Measurements from ENCODE around the gene SPN.
"Not testable (repeated sequence)": the region's sequence is repeated elsewhere in the genome, so short reads cannot be mapped to it uniquely, and the experiment has no call there.

Gene SPN

DNA sequence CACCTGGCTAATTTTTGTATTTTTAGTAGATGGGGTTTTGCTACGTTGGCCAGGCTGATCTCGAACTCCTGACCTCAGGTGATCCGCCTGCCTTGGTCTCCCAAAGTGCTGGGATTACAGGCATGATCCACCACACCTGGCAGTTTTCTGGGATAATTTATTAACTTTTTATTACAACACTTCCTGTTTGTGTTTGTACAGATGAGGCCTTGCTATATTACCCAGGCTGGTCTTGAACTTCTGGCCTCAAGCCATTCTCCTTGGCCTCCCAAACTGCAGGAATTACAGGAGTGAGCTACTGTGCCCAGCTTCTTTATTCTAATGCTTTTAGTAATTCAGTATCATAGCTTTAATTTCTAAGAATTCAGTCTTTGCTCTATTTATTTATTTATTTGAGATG is 16.1 kb upstream of the SPN start:
- no peak for DNase-seq (ENCODE audit: low spot score)

DNA sequence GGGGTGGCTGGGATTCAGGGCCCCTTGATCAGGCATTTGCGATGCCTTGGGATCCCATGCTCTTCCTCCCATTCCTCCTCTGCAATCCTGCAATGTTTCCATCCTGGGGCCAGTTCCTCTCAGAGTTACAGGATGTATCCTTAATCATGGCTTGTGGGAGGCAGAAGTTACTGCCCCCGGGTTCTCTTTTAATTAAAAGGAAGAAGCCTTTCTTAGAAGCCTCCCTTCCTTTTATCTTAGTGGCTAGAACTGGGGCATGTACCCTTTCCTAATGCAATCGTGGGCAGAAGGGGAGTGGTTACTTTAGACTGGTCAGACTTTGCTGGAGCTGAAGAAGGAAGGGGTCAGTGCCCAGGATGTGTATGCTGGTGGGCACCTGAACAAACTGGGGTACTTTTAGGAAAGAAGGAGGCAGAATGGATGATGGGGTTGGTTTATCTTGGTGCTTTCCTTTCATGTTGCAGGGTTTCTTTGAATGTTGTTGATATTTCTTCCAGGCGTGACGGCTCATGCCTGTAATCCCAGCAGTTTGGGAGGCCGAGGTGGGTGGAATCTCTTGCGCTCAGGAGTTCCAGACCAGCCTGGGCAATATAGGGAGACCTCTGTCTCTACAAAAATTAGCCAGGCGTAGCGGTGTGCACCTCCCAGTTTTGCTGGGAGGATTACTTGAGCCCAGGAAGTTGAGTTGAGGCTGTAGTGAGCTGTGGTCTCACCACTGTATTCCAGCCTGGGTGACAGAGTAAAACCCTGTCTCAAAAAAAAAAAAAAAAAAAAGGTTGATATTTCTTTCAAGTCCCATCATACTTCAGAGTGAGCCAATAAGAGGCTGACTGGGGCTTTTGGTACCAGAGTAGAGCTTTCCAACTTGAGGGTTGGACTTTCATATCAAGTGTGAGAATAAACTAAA is 13.2 kb upstream of the SPN start:
- no peak for DNase-seq (ENCODE audit: low spot score)

DNA sequence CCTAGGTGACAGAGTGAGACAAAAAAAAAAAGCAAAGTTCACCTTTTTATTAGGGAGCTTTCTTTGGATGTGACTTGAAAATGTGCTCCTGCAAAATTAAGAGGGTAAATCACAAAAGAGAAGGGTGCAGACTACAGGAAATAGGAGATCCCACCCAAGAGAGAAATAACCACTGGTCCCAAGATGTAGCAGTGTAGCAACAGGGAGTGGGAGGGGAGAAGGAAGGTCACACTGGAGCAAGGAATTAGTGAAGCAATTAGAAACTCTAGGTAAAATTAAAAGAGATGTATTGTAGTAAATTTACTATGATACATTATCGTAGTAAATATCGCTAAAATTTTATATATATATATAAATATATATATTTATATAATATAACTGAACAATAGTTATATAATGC is 12.3 kb upstream of the SPN start:
- no peak for DNase-seq (ENCODE audit: low spot score)

DNA sequence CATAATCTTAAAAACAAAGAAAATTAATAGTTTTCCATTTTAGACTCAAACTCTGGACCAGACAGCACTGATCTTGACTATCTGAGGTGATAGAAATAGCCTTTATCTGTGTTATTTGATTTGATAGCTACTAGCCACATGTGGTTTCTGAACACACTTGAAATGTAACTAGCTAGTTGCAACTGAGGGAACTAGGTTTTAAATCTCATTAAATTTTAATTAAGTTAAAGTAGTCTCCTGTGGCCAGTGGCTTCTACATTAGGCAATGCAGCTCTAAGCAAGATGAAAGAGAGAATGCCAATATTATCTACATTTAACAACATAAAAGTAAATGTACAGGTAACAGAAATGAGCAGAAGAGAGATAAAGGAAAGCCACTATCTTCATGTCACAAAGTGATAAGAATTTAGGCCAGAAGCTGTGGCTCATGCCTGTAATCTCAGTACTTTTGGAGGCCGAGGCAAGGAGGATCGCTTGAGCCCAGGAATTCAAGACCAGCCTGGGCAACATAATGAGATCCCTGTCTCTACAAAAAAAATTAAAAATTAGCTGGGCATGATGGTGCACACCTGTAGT is 11.2 kb upstream of the SPN start:
- no peak for DNase-seq (ENCODE audit: low spot score)

DNA sequence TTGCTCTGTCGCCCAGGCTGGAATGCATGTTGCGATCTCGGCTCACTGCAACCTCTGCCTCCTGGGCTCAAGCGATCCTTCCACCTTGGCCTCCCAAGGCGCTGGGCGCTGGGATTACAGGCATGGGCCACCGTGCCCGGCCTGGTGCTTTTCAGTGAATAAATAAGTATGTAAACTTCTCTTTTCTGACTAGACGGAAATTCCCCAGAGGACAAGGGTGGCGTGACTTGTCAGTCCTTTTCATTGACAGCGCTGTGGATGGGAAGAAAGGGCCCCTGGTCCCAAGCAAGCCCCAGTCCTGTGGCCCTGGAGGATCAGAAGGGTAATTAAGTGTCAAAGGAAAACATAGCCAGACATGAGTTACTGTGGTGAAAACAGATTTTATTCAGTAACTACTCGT is 9.6 kb upstream of the SPN start:
- DNase-seq (ENCODE audit: low spot score): no peak

DNA sequence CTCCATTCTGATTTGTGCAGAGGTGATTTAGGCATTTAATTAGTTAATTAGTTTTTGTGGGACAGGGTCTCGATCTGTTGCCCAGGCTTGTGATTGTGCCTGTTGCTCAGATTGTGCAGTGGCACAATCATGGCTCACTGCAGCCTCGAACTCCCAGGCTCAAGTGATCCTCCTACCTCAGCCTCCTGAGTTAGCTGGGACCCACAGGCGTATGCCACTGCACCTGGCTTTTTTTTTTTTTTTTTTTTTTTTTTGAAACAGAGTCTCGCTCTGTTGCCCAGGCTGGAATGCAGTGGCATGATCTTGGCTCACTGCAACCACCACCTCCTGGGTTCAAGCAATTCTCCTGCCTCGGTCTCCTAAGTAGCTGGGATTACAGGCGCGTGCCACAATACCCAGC is 9.2 kb upstream of the SPN start:
- DNase-seq (ENCODE audit: low spot score): not testable (repeated sequence)

DNA sequence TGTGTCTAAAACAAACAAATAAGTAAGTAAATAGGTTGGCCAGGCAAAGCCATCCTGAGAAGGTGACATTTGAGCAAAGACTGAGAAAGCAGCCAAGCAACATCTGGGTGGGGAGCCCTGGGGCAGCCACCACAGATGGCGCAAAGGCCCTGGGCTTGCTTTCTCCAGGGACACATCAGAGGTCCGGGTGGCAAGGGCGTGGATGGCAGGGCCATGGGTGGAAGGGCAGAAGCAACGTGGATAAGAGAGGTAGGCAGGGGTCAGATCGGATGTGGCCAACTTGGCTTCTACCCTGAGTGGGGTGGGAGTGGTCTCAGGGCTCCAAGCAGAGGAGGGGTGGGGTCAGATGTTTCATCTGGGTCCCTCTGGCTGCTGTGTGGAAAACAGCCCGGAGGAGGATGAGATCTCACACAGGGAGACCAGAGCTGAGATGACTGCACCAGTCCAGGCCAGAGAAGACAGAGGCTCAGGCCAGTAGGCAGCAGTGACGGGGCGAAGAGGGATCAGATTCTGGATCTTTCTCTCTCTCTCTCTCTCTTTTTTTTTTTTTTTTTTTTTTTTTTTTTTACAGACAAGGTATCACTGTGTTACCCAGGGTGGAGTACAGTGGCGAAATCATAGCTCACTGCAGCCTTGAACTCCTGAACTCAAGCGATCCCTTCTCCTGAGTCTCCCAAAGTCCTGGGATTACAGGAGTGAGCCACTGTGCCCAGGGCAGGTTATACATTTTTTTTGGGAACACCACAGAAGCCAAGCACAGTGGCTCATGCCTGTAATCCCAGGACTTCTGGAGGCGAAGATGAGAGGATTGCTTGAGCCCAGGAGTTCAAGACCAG is 6.1 kb upstream of the SPN start:
- DNase-seq (ENCODE audit: low spot score): no peak

DNA sequence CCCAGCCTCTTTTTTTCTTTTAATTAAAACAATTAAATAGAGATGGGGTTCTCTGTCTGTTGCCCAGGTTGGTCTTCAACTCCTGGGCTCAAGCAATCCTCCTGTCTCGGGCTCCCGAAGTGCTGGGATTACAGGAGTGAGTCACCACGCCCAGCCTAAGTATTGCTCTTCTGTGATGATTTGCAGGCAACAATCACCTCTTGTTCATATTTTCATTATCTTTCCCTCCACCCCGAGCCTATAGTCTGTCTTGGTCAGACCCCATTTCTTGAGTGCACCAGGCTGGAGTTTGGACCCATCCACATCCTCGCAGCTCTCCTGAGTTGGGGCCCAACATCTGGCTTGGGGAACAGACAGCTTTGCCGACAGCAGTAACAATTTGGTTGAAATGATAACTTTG is 4.3 kb upstream of the SPN start:
- no peak for DNase-seq (ENCODE audit: low spot score)

DNA sequence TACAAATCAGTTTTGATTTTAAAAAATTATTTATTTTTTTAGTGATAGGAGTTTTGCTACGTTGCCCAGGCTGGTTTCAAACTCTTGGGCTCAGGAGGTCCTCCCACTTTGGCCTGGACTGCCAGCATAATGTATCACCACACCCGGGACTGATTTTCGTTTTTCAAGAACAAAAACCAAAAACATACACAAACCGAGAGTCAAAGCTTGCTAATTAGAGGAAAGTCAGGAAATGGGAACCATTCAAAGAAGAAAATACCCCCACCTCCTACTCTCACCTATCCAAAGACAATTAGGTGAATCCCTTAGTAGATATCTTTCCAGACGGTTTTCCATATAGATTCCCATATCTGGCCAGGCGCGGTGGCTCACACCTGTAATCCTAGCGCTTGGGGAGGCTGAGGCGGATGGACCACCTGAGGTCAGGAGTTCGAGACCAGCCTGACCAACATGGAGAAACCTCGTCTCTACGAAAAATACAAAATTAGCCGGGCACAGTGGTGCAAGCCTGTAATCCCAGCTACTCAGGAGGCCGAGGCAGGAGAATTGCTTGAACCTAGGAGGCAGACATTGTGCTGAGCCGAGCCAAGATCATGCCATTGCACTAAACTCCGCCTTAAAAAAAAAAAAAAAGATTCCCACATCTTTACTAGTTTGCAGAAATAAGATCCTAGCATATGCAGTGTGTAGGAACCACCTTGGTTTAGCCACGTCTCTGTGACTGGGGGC is 883 bp upstream of the SPN start:
- DNase-seq (ENCODE audit: low spot score): no peak

DNA sequence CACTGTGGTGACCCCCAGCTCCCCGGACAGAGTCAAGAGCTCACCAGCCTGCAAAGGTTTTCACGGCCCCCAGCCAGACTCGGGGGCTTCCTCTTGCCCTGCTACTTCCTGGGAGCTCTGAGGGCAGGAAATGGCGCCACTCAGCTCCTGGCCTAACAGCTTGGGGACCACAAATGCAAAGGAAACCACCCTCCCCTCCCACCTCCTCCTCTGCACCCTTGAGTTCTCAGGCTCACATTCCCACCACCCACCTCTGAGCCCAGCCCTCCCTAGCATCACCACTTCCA is 375 bp upstream of the SPN start:
- DNase-seq (ENCODE audit: low spot score): no peak

DNA sequence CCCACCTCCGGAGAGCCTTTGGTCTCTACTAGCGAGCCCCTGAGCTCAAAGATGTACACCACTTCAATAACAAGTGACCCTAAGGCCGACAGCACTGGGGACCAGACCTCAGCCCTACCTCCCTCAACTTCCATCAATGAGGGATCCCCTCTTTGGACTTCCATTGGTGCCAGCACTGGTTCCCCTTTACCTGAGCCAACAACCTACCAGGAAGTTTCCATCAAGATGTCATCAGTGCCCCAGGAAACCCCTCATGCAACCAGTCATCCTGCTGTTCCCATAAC is 702 bp downstream of the SPN start:
- DNase-seq (ENCODE audit: low spot score): no peak

DNA sequence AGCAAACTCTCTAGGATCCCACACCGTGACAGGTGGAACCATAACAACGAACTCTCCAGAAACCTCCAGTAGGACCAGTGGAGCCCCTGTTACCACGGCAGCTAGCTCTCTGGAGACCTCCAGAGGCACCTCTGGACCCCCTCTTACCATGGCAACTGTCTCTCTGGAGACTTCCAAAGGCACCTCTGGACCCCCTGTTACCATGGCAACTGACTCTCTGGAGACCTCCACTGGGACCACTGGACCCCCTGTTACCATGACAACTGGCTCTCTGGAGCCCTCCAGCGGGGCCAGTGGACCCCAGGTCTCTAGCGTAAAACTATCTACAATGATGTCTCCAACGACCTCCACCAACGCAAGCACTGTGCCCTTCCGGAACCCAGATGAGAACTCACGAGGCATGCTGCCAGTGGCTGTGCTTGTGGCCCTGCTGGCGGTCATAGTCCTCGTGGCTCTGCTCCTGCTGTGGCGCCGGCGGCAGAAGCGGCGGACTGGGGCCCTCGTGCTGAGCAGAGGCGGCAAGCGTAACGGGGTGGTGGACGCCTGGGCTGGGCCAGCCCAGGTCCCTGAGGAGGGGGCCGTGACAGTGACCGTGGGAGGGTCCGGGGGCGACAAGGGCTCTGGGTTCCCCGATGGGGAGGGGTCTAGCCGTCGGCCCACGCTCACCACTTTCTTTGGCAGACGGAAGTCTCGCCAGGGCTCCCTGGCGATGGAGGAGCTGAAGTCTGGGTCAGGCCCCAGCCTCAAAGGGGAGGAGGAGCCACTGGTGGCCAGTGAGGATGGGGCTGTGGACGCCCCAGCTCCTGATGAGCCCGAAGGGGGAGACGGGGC is 1.3 kb downstream of the SPN start:
- no peak for DNase-seq (ENCODE audit: low spot score)

DNA sequence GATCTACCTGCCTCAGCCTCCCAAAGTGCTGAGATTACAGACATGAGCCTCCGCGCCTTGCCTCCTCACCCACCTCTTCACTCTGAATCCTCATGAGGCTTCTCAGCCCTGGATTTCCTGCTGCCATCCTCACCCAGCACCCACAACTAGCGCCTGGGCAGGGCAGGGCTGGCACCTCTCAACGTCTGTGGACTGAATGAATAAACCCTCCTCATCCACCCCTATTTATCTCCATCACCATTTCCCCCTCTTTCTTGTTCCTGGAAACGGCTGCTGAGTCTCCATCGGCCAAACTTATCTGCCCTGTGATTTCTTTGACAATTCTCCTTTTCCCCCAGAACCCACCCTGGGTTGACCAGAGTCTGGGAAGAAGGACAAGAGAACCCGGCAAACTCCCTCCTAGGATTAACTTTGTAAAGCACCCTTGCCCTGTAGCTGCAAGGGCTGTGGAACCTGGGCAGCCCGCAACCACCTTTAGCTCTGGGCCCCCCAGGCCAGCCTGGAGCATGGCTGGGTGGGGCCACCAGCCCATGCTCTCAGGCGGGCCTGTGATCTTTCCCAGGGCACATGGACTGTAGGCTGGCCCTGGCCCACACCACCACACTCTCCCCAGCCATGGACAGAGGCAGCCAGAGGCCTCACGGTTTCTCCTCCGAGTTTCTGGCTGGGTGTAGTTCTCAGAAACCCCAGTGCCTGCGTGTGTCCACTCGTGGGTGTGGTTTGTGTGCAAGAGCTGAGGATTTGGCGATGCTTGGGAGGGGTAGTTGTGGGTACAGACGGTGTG is 2.4 kb downstream of the SPN start:
- DNase-seq (ENCODE audit: low spot score): no peak

DNA sequence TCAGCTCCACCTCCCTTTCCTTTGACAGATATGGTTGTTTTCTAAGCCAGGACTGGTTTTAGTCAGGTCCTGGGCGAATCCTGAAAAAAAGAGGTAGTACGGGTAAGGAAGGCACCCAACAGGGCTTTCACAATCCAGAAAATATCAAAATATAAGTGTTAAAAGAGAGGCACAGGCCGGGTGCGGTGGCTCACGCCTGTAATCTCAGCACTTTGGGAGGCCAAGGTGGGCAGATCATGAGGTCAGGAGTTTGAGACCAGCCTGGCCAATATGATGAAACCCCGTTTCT is 4.2 kb downstream of the SPN start:
- not testable (repeated sequence) for DNase-seq (ENCODE audit: low spot score)

DNA sequence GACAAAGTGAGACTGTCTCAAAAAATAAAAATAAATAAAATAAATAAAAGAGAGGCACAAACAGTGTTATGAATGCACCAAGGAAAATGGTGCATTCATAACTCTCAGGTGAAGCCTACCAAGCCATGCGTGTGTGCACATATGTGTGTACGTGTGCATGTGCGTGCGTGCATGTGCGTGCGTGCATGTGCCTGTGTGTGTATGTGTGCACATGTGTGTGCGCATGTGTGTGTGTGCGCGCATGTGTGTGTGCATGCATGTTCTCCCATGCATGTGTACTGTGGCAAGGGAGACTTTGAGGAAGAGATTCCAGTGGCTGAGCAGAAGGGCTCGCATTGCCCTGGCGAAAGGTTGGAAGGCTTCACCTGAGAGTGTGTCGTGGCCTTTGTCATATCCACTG is 4.7 kb downstream of the SPN start:
- DNase-seq (ENCODE audit: low spot score): no peak

DNA sequence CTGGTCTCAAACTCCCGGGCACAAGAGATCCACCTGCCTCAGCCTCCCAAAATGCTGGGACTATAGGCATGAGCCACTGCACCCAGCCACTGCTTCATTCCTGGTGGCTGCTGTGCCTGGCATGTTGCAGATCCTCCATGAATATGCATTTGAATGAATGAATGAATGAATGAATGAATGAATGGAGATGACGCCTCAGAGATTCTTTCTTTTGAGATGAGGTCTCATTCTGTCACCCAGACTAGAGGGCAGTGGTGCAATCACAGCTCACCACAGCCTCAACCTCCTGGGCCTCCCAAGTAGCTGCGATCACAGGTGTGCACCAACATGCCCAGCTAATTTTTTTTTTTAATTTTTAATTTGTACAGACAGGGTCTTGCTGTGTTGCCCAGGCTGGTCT is 5.2 kb downstream of the SPN start:
- DNase-seq (ENCODE audit: low spot score): no peak

DNA sequence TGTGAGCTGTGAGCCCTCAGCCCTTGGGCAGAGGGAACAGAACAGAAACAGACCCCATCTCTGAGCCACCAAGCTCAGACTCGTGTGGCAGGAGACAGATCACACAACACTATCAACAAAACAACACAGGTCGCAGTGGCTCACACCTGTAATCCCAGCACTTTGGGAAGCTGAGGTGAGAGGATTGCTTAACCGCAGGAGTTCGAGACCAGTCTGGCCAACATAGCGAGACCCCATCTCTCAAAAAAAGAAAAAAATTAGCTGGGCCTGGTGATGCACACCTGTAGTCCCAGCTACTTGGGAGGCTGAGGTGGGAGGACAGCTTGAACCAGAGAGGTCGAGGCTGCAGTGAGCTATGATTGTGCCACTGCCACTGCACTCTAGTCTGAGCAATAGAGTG is 10.5 kb downstream of the SPN start:
- no peak for DNase-seq (ENCODE audit: low spot score)

DNA sequence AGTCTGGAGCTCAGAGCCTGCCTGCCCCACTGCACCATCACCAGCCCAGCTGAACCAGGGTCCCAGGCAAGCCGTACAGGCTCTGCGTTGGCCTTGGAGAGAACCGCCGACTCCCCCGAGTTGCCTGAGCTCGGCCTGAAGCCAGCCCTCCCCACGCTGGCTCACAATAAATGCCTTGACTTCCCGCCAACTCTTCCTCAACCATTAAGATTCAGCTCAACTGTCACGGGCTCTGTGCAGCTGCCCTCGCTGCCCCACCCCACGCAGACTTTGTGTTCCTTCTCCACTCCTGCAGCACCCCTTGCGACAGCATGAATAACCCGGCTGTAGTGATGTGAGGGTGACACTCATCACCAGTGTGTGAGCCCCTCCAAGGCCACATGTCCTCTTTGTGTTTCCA is 11.1 kb downstream of the SPN start:
- DNase-seq (ENCODE audit: low spot score): peak; percentile 85

DNA sequence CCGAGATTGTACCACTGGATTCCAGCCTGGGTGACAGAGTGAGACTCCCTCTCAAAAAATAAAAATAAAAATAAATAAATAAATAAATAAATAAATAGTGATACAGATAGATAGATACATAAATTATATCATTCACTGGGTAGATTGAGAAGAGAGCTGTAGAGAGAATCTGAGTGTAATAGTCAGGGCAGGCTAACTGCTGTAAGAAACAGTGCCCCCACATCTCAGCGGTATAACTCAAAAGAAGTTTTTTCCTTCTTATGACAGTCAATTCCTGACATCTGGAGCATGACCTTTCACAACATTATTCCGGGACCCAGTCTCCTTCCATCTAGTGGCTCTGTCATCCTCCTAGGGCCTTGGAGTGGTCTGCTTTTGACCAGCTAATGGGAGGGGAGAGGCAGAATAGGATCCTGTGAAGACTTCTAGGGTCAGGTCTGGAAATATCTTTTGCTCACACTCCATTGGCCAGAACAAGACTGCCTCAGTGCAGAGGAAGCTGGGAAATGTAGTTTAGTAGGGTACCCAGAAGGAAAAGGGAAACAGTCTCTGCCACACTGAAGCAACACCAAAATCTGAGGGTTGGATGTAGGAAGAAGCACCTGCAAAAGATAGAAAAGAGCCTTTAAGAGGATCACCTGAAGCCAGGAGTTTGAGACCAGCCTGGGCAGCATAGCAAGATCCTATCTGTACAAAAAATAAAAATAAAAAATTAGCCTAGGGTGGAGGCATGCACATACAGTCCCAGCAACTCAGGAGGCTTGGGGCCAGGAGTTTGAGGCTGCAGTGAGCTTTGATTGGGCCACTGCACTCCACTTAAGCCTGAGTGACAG is 13.0 kb downstream of the SPN start:
- peak; percentile 16 for DNase-seq (ENCODE audit: low spot score)

Data from putamen (tissue), 1 donor.